ENCODE measurements around the gene NDUFA6. TPM values are rescaled to one million over a fixed set of nuclear protein-coding genes. Genes with fewer than 3 reads are reported as not detected.

Gene NDUFA6
- total and polyA plus RNA-seq, 2 of the 13 experiments (the other 11 are each of a cell fraction or from before 2014, with no cell fraction given), result 68.5 to 87.8 TPM

DNA sequence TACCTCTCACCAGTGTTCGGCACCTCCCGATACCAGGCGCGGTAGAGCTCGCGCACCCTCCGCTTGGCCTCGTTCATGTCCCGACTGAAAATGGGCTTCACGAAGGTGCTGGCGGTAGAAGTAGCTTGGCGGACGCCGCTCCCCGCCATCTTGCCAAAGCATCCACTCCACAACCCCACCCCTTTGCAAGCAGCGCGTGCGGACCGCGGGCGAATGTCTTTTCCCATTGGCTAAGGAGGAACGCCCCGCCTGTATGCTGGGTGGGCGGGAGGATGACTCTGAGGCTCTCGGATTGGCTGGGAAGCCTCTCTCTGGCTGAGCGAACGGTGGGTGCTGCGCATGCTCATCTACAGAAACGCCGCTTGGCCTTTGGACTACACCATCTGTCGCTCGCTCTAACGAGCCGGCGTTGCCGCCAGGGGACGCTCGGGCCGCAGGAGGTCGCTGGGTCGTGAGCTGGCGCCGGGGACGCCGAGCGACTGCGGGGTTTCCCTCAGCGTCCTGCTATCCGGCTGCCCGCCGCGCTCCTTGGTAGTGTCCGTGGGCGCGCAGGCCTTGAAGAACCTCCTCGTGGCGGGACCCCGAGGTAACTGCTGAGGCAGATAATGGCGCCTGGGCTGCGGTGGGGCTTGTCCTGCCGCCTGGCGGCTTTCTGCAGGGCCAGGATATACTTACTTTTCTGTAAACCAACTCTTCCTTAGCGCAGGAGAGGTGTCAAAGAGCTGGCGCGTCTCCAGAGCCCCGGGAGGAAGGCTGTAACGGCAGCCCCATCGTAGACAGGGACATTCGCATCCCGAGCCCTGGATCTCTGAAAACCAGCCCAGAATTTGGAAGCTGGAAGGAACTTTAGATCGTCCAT, at the start of gene NDUFA6 (continued):
- TF ChIP-seq ZNF569 (CRISPR knock-in tag; IDR thresholded peaks at IDR 0.05; ENCODE audit: borderline replicate concordance) (no peak), ZNF644 (CRISPR knock-in tag; IDR thresholded peaks at IDR 0.05; ENCODE audit: low read depth) (no peak), NFATC3 (CRISPR knock-in tag; IDR thresholded peaks at IDR 0.05) (no peak), ZNF713 (CRISPR knock-in tag; IDR thresholded peaks at IDR 0.05) (peak; percentile 98), GATAD1 (CRISPR knock-in tag; IDR thresholded peaks at IDR 0.05) (peak; percentile 87), KLF12 (CRISPR knock-in tag; IDR thresholded peaks at IDR 0.05; ENCODE audit: borderline replicate concordance) (peak; percentile 47; the same call in 1 of the 2 replicates), TGIF2 (CRISPR knock-in tag; IDR thresholded peaks at IDR 0.05) (no peak), HDAC1 (CRISPR knock-in tag; IDR thresholded peaks at IDR 0.05) (peak; percentile 85), NR2C2 (CRISPR knock-in tag; IDR thresholded peaks at IDR 0.05; ENCODE audit: borderline replicate concordance) (no peak; the same call in 1 of the 2 replicates), MAFK (conservative IDR thresholded peaks at IDR 0.05 in 1 of 2, IDR thresholded peaks at IDR 0.05 in 1 of 2; ENCODE audit: low read length in 2 of 2) (no peak), ZBTB8A (CRISPR knock-in tag; IDR thresholded peaks at IDR 0.05; ENCODE audit: borderline replicate concordance, low read depth) (no peak), MYC (CRISPR knock-in tag; IDR thresholded peaks at IDR 0.05; ENCODE audit: borderline replicate concordance) (peak; percentile 80), RORA (CRISPR knock-in tag; IDR thresholded peaks at IDR 0.05) (no peak), ZNF605 (CRISPR knock-in tag; IDR thresholded peaks at IDR 0.05) (peak; percentile 75), ZNF44 (CRISPR knock-in tag; IDR thresholded peaks at IDR 0.05) (no peak), PAX8 (CRISPR knock-in tag; IDR thresholded peaks at IDR 0.05; ENCODE audit: borderline replicate concordance) (no peak)
- TF ChIP-seq, protein P1, sequence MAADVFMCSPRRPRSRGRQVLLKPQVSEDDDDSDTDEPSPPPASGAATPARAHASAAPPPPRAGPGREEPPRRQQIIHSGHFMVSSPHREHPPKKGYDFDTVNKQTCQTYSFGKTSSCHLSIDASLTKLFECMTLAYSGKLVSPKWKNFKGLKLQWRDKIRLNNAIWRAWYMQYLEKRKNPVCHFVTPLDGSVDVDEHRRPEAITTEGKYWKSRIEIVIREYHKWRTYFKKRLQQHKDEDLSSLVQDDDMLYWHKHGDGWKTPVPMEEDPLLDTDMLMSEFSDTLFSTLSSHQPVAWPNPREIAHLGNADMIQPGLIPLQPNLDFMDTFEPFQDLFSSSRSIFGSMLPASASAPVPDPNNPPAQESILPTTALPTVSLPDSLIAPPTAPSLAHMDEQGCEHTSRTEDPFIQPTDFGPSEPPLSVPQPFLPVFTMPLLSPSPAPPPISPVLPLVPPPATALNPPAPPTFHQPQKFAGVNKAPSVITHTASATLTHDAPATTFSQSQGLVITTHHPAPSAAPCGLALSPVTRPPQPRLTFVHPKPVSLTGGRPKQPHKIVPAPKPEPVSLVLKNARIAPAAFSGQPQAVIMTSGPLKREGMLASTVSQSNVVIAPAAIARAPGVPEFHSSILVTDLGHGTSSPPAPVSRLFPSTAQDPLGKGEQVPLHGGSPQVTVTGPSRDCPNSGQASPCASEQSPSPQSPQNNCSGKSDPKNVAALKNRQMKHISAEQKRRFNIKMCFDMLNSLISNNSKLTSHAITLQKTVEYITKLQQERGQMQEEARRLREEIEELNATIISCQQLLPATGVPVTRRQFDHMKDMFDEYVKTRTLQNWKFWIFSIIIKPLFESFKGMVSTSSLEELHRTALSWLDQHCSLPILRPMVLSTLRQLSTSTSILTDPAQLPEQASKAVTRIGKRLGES (CRISPR knock-in tag; IDR thresholded peaks at IDR 0.05; ENCODE audit: borderline replicate concordance), result no peak
- TF ChIP-seq, protein P2, sequence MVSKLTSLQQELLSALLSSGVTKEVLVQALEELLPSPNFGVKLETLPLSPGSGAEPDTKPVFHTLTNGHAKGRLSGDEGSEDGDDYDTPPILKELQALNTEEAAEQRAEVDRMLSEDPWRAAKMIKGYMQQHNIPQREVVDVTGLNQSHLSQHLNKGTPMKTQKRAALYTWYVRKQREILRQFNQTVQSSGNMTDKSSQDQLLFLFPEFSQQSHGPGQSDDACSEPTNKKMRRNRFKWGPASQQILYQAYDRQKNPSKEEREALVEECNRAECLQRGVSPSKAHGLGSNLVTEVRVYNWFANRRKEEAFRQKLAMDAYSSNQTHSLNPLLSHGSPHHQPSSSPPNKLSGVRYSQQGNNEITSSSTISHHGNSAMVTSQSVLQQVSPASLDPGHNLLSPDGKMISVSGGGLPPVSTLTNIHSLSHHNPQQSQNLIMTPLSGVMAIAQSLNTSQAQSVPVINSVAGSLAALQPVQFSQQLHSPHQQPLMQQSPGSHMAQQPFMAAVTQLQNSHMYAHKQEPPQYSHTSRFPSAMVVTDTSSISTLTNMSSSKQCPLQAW (CRISPR knock-in tag; IDR thresholded peaks at IDR 0.05), result peak; percentile 92
- TF ChIP-seq, protein P3, sequence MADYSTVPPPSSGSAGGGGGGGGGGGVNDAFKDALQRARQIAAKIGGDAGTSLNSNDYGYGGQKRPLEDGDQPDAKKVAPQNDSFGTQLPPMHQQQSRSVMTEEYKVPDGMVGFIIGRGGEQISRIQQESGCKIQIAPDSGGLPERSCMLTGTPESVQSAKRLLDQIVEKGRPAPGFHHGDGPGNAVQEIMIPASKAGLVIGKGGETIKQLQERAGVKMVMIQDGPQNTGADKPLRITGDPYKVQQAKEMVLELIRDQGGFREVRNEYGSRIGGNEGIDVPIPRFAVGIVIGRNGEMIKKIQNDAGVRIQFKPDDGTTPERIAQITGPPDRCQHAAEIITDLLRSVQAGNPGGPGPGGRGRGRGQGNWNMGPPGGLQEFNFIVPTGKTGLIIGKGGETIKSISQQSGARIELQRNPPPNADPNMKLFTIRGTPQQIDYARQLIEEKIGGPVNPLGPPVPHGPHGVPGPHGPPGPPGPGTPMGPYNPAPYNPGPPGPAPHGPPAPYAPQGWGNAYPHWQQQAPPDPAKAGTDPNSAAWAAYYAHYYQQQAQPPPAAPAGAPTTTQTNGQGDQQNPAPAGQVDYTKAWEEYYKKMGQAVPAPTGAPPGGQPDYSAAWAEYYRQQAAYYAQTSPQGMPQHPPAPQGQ (CRISPR knock-in tag; IDR thresholded peaks at IDR 0.05; ENCODE audit: borderline replicate concordance), result 0 out of 2 replicates have a peak, but pooled peaks have one; percentile 43
- TF ChIP-seq, protein P4, sequence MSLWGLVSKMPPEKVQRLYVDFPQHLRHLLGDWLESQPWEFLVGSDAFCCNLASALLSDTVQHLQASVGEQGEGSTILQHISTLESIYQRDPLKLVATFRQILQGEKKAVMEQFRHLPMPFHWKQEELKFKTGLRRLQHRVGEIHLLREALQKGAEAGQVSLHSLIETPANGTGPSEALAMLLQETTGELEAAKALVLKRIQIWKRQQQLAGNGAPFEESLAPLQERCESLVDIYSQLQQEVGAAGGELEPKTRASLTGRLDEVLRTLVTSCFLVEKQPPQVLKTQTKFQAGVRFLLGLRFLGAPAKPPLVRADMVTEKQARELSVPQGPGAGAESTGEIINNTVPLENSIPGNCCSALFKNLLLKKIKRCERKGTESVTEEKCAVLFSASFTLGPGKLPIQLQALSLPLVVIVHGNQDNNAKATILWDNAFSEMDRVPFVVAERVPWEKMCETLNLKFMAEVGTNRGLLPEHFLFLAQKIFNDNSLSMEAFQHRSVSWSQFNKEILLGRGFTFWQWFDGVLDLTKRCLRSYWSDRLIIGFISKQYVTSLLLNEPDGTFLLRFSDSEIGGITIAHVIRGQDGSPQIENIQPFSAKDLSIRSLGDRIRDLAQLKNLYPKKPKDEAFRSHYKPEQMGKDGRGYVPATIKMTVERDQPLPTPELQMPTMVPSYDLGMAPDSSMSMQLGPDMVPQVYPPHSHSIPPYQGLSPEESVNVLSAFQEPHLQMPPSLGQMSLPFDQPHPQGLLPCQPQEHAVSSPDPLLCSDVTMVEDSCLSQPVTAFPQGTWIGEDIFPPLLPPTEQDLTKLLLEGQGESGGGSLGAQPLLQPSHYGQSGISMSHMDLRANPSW (CRISPR knock-in tag; IDR thresholded peaks at IDR 0.05; ENCODE audit: borderline replicate concordance), result peak; percentile 64; the same call in 1 of the 2 replicates

Data from HepG2 (cell line).